SK-N-MC (cell line): ENCODE data around the gene SLC39A9.

Experiments used
- DNase-seq: peaks from one replicate; pipeline ENCODE4 v3.0.0-alpha.2; 2011; ENCODE audit warnings: low read depth, low spot score
- H3K27ac ChIP-seq: fragments of 200-600 bp; sonication (generic); 2 replicates; pipeline ENCODE4 v1.5.1; 2016; ENCODE audit warnings: mixed run types
- H3K36me3 ChIP-seq: fragments of 200-600 bp; sonication (generic); 2 replicates; pipeline ENCODE4 v1.6.1; 2017; ENCODE audit warnings: antibody characterized with exemption, low read length, mixed read lengths; ENCODE audit not compliant: insufficient read depth
- H3K4me3 ChIP-seq: fragments of 200-600 bp; sonication (generic); 2 replicates; pipeline ENCODE4 v1.5.1; 2016
- H3K9ac ChIP-seq: fragments of 200-600 bp; sonication (generic); 2 replicates; pipeline ENCODE4 v1.8.0; 2017; ENCODE audit warnings: mixed run types, mixed read lengths; ENCODE audit not compliant: insufficient read length
- H3K9me3 ChIP-seq: fragments of 200-600 bp; sonication (generic); 2 replicates; pipeline ENCODE4 v1.6.1; 2017; ENCODE audit warnings: low read depth, mild to moderate bottlenecking, antibody characterized with exemption, low read length, moderate library complexity, mixed read lengths
- EZH2 ChIP-seq: fragments of 200-600 bp; sonication (generic); IDR thresholded peaks from one replicate; pipeline ENCODE4 v1.6.1; 2017; ENCODE audit warnings: antibody characterized with exemption
- FOXP2 ChIP-seq: optimal IDR thresholded peaks from 2 replicates; pipeline ENCODE3; 2011; ENCODE audit warnings: mild to moderate bottlenecking, moderate library complexity; ENCODE audit not compliant: insufficient read depth; ENCODE audit errors: extremely low read length, control extremely low read depth
- POLR2AphosphoS5 ChIP-seq: IDR thresholded peaks from 2 replicates; pipeline ENCODE4 v1.6.1; 2012; ENCODE audit warnings: mild to moderate bottlenecking, low read depth, low read length, borderline replicate concordance

The SLC39A9 gene

GRCh38 chr14:69355607-69356281 is 42.7 kb upstream of the SLC39A9 start:
- Histone ChIP-seq H3K9me3 (no peaks in the 10 kb centered on the region), H3K4me3 (no peak overlapping the region), H3K36me3 (no peaks in the 10 kb centered on the region), H3K27ac (no peak overlapping the region), H3K9ac (no peak overlapping the region)
- no peak for TF ChIP-seq FOXP2
- TF ChIP-seq POLR2AphosphoS5 = no peak
- no peak for TF ChIP-seq EZH2
- DNase-seq = no peak

- Histone ChIP-seq H3K9me3 (no peaks in the 10 kb centered on the region), H3K27ac (no peak overlapping the region), H3K36me3 (no peaks in the 10 kb centered on the region), H3K4me3 (no peak overlapping the region), H3K9ac (no peak overlapping the region)
- TF ChIP-seq POLR2AphosphoS5 = no peak
- DNase-seq = no peak
These were observed 41.5 kb upstream of the SLC39A9 start for GRCh38 chr14:69356903-69357543.

- no peaks in the 10 kb centered on the region for H3K36me3 ChIP-seq
- no peak overlapping the region for H3K27ac ChIP-seq
- DNase-seq = no peak
- TF ChIP-seq POLR2AphosphoS5 (no peak), EZH2 (no peak), FOXP2 (no peak)
- H3K9ac ChIP-seq = no peak overlapping the region
- H3K9me3 ChIP-seq = no peaks in the 10 kb centered on the region
- H3K4me3 ChIP-seq = no peak overlapping the region
These were observed 40.8 kb upstream of the SLC39A9 start for GRCh38 chr14:69357544-69358200.

GRCh38 chr14:69358233-69358963 is 40.1 kb upstream of the SLC39A9 start:
- no peaks in the 10 kb centered on the region for H3K9me3 ChIP-seq
- DNase-seq = no peak
- TF ChIP-seq FOXP2 (no peak), EZH2 (no peak), POLR2AphosphoS5 (no peak)
- H3K9ac ChIP-seq = no peak overlapping the region
- no peaks in the 10 kb centered on the region for H3K36me3 ChIP-seq
- no peak overlapping the region for H3K27ac ChIP-seq
- H3K4me3 ChIP-seq = no peak overlapping the region

GRCh38 chr14:69358966-69359365 is 39.5 kb upstream of the SLC39A9 start:
- TF ChIP-seq EZH2 (no peak), FOXP2 (no peak), POLR2AphosphoS5 (no peak)
- no peak for DNase-seq
- no peak overlapping the region for H3K4me3 ChIP-seq
- no peaks in the 10 kb centered on the region for H3K9me3 ChIP-seq
- H3K9ac ChIP-seq = no peak overlapping the region
- no peaks in the 10 kb centered on the region for H3K36me3 ChIP-seq
- no peak overlapping the region for H3K27ac ChIP-seq

GRCh38 chr14:69360438-69361108 is 37.9 kb upstream of the SLC39A9 start:
- H3K9ac ChIP-seq = no peak overlapping the region
- H3K9me3 ChIP-seq = no peaks in the 10 kb centered on the region
- no peak for DNase-seq
- no peak overlapping the region for H3K27ac ChIP-seq
- no peak overlapping the region for H3K4me3 ChIP-seq
- no peaks in the 10 kb centered on the region for H3K36me3 ChIP-seq
- no peak for TF ChIP-seq POLR2AphosphoS5

GRCh38 chr14:69363055-69363454 is 35.4 kb upstream of the SLC39A9 start:
- no peak overlapping the region for H3K9ac ChIP-seq
- no peak overlapping the region for H3K4me3 ChIP-seq
- no peaks in the 10 kb centered on the region for H3K36me3 ChIP-seq
- no peak for DNase-seq
- TF ChIP-seq FOXP2 (no peak), EZH2 (no peak), POLR2AphosphoS5 (no peak)
- no peak overlapping the region for H3K27ac ChIP-seq
- no peaks in the 10 kb centered on the region for H3K9me3 ChIP-seq

- H3K27ac ChIP-seq = no peak overlapping the region
- H3K4me3 ChIP-seq = no peak overlapping the region
- no peak for DNase-seq
- TF ChIP-seq FOXP2 (no peak), POLR2AphosphoS5 (no peak), EZH2 (no peak)
- no peak overlapping the region for H3K9ac ChIP-seq
- no peaks in the 10 kb centered on the region for H3K9me3 ChIP-seq
- H3K36me3 ChIP-seq = no peaks in the 10 kb centered on the region
These were observed 34.5 kb upstream of the SLC39A9 start for GRCh38 chr14:69363964-69364363.
